Hindlimb muscle (tissue), 1 donor: Measurements from ENCODE around the gene SYTL5. TPM values are rescaled to one million over a fixed set of nuclear protein-coding genes. Genes with fewer than 3 reads are reported as not detected.

Experiments used
- DNase-seq: peaks from one replicate; pipeline ENCODE4 v3.0.0-alpha.2; 2013
- polyA plus RNA-seq: library from polyadenylated mRNA; unstranded; fragments of 120-200 nt; gene quantifications from one replicate; pipeline ENCODE4 v1.2.1, GENCODE V29; 2013; ENCODE audit not compliant: insufficient read length

Gene SYTL5
- polyA plus RNA-seq, 1 donor, result 0.05 TPM

DNA sequence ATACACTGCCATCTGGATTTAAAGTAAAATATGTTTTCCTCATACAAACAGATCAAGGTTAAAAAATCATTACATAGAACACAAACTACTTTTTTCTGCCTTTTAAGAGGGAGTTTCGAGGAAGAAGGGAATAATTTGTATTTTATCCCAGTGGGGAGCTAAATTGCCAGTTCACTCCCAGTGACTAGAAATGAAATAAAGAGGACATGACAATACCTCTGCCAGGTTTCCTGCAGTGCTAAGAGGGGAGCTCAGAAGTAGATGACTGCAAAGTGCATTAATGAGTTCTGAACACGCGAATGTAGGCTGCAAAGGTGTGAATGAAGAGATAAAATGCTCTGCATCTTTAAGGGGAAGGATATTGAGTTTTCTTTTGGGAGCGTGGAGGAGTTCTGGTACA lies 144.6 kb downstream of the SYTL5 start:
- DNase-seq, result no peak

DNA sequence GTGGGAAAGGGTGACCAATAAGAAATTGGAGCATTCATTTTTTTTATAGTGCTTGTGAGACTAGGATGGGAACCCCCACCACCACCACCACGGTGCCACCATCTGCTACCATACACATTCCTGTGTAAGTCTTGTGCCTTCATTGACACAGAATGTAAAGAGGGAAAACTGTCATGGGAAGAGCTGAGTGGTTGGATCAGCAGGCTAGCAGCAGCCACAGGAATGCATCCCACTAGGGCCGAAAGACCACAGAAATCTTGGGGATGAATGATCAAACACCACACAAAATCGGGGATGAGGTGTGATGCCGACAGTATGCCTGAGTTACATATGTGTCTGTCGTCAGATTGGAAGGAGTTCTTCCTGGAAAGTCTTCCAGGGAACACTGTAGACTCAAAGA lies 145.1 kb downstream of the SYTL5 start:
- no peak for DNase-seq

DNA sequence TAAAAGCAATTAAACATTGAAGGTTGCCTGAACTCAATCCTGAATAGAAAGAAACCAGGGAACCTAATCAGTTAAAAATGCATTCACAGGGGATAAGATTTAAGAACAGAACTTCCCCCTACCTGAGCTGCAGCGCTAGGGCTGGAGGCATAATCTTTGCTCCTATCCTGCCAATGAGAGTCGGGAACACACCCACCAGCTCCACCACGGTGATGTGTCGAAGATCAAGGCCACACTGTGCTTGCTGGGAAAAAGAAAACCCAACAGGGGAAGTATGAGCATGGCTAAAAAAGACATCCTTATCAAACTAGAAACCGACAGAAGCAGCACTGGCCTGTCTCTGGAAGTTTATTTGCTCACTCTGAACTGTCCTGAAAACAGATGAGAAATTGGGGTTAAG lies 148.0 kb downstream of the SYTL5 start:
- DNase-seq, result no peak

DNA sequence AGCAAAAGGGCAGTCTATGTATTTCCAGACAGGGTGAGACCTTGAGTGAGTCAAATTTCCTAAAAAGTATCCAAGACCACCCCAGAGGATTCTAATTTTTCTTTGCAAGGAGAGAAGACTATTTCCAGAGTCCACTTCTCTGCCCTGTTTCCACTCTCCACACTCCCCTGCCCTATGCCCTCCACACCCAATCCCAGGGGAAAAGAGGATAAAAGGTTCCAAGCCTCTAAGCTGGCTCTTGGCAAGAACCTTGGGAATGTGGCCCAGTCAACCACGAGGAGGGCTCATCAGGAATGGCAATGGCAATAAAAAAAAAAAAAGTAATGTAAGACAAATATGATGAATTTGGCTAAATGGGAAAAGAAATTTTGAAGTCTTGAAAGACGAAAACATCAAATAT lies 148.5 kb downstream of the SYTL5 start:
- no peak for DNase-seq

DNA sequence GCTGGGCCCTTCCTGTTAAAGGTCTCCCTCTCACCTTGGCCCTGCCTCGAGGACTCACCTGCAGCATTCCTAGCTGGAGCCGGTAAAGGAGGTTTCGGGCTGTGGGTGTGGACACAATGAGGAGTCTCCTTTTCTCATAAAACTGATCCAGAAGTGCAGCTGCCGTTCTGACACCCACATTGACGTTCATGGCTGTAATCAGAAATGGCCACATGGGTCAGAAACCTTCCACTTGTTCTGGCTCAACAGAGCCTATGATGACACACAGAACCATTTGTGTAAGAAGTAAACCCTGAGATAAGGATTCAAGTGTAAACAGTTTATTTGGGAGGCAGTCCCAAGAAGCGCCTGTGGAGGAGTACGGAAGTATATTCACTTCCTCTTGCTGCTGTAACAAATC lies 150.5 kb downstream of the SYTL5 start:
- DNase-seq, result no peak

DNA sequence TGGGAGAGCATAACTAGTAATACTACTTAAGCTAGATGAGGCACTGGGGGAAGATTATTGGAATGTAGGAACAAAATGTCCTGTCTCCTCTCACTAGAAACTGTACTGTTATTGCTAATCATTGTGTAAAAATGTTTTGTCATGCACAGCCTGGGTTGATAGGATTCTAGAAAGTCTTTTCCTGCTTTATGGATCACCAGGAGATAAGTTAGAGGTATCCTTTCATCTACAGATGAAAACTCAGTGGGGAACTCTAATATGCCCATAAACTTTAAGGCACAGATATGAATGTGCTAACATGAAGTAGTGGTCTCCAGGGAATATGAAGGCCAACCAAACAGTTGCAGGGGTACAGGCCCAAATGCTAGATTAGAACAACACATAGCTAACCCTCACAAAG lies 156.8 kb downstream of the SYTL5 start:
- no peak for DNase-seq

DNA sequence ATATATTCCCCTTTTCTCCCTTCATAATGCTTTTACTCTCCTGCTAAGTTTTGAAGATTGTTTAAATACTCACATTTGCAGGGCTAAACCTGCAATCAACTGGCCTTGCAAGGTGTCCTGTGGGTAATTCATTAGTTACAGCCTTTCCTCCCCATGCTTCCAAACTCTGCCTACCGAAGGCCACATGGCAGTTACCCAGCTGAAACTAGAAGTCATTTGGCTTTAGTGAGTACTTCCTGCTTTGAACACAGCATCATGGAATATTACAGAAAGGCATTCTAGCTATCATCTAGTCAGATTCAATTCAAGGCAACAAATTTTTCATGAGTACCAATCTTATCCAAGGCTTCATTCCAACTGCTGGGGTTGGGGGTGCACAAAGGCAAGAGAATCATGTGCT lies 158.7 kb downstream of the SYTL5 start:
- no peak for DNase-seq

DNA sequence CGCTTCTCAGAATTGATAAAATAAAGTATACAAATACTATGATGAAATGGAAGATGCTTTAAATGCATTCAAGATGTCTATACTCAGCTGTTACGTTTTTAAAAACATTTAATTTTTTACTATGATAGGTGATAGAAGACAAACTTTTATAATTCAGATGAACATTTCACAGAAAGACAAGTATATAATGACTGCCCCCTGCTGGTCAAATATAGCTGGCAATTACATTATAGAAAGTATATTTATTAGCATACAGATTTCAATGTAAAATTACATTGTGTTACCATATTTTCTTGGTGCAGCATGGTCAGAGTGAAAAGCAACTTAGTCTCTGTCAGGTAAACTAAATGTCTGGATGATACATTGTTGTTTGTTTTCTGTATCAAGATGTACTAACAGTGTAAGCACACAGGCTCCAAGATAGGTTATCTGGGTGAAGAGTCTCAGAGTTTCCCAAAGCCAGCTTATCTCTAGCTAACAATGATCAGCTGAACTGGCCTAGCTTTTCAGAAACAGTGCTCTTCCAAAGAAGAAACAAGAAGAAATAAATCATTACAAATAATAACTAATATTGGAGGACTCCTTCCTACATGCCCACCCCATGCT lies 160.2 kb downstream of the SYTL5 start:
- DNase-seq, result no peak

DNA sequence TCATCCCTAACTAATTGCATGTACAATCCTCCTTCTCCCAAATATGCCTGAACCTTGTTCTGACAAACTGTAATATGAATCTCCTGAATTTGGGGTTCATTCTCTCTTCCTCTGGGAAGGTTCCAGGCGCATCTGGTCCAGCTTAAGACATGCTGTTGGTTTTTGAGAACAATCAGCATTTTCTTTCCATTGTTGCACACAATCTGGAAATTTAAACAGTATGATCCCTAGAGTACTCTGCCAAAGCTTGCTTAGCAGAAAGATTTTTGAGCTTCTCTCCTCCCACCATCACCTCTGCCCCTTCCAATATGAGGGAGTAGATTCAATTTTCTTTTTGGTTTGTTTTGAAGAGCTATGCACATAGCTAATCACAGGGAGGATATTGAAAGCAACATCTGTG lies 164.2 kb downstream of the SYTL5 start:
- DNase-seq, result no peak

DNA sequence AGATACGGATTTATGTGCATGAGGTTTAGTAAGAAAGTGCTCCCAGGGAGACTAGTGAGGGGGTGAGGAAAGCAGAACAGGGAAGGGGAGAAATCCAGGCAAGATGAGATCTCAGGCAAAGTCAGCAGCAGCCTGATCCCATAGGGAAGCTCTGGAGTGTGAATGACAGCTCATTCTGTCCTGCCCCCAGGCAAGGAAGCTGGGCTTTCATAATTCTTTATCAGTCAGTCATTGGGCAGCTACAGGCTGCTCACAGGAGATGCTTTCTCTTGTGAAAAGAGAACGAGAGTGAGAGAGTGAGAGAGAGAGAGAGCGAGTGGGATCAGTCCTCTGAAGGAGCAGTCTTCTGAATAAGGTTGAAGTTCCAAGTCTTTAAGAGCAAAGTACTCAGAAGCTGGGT lies 166.2 kb downstream of the SYTL5 start:
- no peak for DNase-seq

DNA sequence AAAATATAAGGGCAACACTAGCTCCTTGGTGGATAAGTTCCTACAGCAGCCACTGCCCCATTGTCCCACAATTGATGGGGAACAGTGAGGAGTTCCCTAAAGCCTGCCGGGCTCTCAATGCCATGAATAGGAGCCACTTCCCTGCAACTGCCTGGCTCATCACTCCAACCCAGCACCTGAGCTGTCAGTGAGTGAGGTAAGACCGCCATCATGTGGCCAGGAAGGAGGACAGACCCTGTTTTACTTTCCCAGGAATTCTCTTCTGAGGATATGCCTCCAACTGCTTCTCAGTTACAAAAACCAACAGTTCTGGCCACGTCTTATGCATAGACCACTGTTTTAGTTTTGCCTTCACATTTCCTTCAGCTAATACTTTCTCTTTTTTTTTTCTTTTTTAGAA lies 168.8 kb downstream of the SYTL5 start:
- no peak for DNase-seq

DNA sequence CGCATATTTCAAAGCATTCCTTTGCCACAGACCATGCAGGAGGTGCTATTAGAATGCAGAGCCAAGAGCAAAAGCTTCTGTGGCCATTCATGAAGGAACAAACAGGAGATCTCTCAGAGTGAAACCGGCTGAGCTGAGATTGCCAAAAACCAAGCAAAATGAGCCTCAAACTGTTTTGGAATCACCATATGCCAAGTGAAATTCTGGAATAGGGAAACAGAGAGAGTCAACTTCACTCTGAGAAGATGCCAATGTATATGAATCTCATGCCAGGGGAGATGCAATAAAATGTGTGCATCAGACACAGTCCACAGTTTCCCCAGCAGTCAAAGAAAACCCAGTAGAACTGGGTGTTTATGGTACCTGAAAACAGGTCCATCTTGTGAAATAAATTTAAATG lies 172.0 kb downstream of the SYTL5 start:
- DNase-seq, result no peak

Other genes starting within 250 kb of the SYTL5 start
- gene CYBB, start 226.5 kb upstream of the SYTL5 start, polyA plus RNA-seq, result 22.6 TPM
- gene DYNLT3, start 159.0 kb upstream of the SYTL5 start, polyA plus RNA-seq, result 8.8 TPM
- gene SRPX, start 214.3 kb downstream of the SYTL5 start, polyA plus RNA-seq, result 54.1 TPM